IMR-90 (cell line): ENCODE measurements around the gene C9orf152. TPM values are rescaled to one million over a fixed set of nuclear protein-coding genes. Genes with fewer than 3 reads are reported as not detected.
"Not testable (repeated sequence)": the region's sequence is repeated elsewhere in the genome, so short reads cannot be mapped to it uniquely, and the experiment has no call there.

Experiments
- ATAC-seq: fragments of 200-7000 bp; cut with Tn5 transposase; 2 replicates; pipeline ENCODE4 v1.9.1; 2020; ENCODE audit warnings: low read depth, mild to moderate bottlenecking, moderate library complexity
- BruUV-seq: library from RNA; stranded (reverse); fragments of 400-500 nt; replicated peaks from 2 replicates; lab custom pipeline; 2021; lab: Mats Ljungman, UMichigan
- CTCF ChIA-PET: fragments of 300-600 bp; formaldehyde crosslinking; extraction: SDS; loops from one replicate; lab custom pipeline; 2021; ENCODE audit warnings: antibody characterized with exemption; lab: Yijun Ruan, JAX
- POLR2A ChIA-PET: fragments of 300-600 bp; sonication (Branson Sonifier 250); formaldehyde crosslinking; loops from one replicate; lab custom pipeline; 2022; ENCODE audit warnings: antibody characterized with exemption; ENCODE audit not compliant: unreplicated experiment; lab: Charles Lee
- DNase-seq: peaks from one replicate; pipeline ENCODE4 v3.0.0; 2013
- H2AFZ ChIP-seq: replicated peaks from 2 replicates; pipeline ENCODE3; 2013; ENCODE audit warnings: low read length, mild to moderate bottlenecking; ENCODE audit not compliant: poor library complexity
- H2AK5ac ChIP-seq: 2 replicates; pipeline ENCODE4 v1.6.1; 2013; ENCODE audit warnings: low read depth, low read length, inconsistent platforms
- H2AK9ac ChIP-seq: replicated peaks from 2 replicates; pipeline ENCODE3; 2013; ENCODE audit warnings: mild to moderate bottlenecking, low read depth, low read length, moderate library complexity; ENCODE audit not compliant: poor library complexity
- H2BK120ac ChIP-seq: 2 replicates; pipeline ENCODE4 v1.6.1; 2013; ENCODE audit warnings: low read depth, low read length, inconsistent platforms
- H2BK15ac ChIP-seq: 3 replicates; pipeline ENCODE4 v1.6.1; 2013; ENCODE audit warnings: low read depth, low read length, inconsistent platforms
- H2BK20ac ChIP-seq: 2 replicates; pipeline ENCODE4 v1.6.1; 2013; ENCODE audit warnings: low read depth, mild to moderate bottlenecking, inconsistent platforms, low read length, moderate library complexity
- H2BK5ac ChIP-seq: 2 replicates; pipeline ENCODE4 v1.6.1; 2013; ENCODE audit warnings: mild to moderate bottlenecking, low read depth, low read length, inconsistent platforms; ENCODE audit not compliant: poor library complexity, severe bottlenecking
- H3K14ac ChIP-seq: replicated peaks from 2 replicates; pipeline ENCODE4 v1.6.1; 2013; ENCODE audit warnings: low read depth, low read length, inconsistent platforms
- H3K18ac ChIP-seq: 2 replicates; pipeline ENCODE4 v1.6.1; 2013; ENCODE audit warnings: low read depth, low read length, control low read depth
- H3K23ac ChIP-seq: 2 replicates; pipeline ENCODE4 v1.6.1; 2013; ENCODE audit warnings: low read depth, low read length, inconsistent platforms
- H3K27ac ChIP-seq: 2 replicates; pipeline ENCODE4 v1.5.1; 2013; ENCODE audit warnings: mild to moderate bottlenecking, control low read depth, low read length; ENCODE audit not compliant: insufficient read depth
- H3K27me3 ChIP-seq: 2 replicates; pipeline ENCODE4 v1.6.1; 2013; ENCODE audit warnings: low read length; ENCODE audit not compliant: control insufficient read depth, insufficient read depth
- H3K36me3 ChIP-seq: 2 replicates; pipeline ENCODE4 v1.6.1; 2013; ENCODE audit warnings: low read length, mixed read lengths; ENCODE audit not compliant: control insufficient read depth, insufficient read depth
- H3K4ac ChIP-seq: 2 replicates; pipeline ENCODE4 v1.6.1; 2013; ENCODE audit warnings: low read depth, low read length, inconsistent platforms
- H3K4me1 ChIP-seq: 2 replicates; pipeline ENCODE4 v1.6.1; 2013; ENCODE audit warnings: low read length, mixed read lengths; ENCODE audit not compliant: control insufficient read depth, insufficient read depth
- H3K4me2 ChIP-seq: 2 replicates; pipeline ENCODE4 v1.6.1; 2013; ENCODE audit warnings: low read depth, mild to moderate bottlenecking, control low read depth, low read length, moderate library complexity
- H3K4me3 ChIP-seq: 2 replicates; pipeline ENCODE4 v1.5.1; 2013; ENCODE audit warnings: low read depth, mild to moderate bottlenecking, control low read depth, low read length, moderate library complexity; ENCODE audit not compliant: insufficient read depth
- H3K56ac ChIP-seq: 2 replicates; pipeline ENCODE4 v1.6.1; 2013; ENCODE audit warnings: low read length, inconsistent platforms; ENCODE audit not compliant: insufficient read depth; ENCODE audit errors: extremely low read depth
- H3K79me1 ChIP-seq, 2 experiments: 2 replicates each; pipeline ENCODE4 v1.6.1; 2013; ENCODE audit warnings: low read length in 2 of 2, inconsistent platforms in 1 of 2, low read depth in 1 of 2
- H3K9ac ChIP-seq: 2 replicates; pipeline ENCODE4 v1.6.1; 2013; ENCODE audit warnings: low read depth, low read length, control low read depth
- H3K9me1 ChIP-seq: 2 replicates; pipeline ENCODE4 v1.6.1; 2013; ENCODE audit warnings: low read length, inconsistent platforms; ENCODE audit not compliant: insufficient read depth
- H3K9me3 ChIP-seq: 2 replicates; pipeline ENCODE4 v1.6.1; 2013; ENCODE audit warnings: low read length; ENCODE audit not compliant: control insufficient read depth, insufficient read depth
- H4K20me1 ChIP-seq: 2 replicates; pipeline ENCODE4 v1.6.1; 2013; ENCODE audit warnings: low read length, inconsistent platforms; ENCODE audit not compliant: insufficient read depth
- H4K5ac ChIP-seq: 2 replicates; pipeline ENCODE4 v1.6.1; 2013; ENCODE audit warnings: mild to moderate bottlenecking, low read depth, low read length, control low read depth
- H4K8ac ChIP-seq, 2 experiments: 2 replicates each; pipeline ENCODE4 v1.6.1; 2013; ENCODE audit warnings: low read depth in 2 of 2, low read length in 2 of 2, control low read depth in 1 of 2, inconsistent platforms in 1 of 2
- H4K91ac ChIP-seq: 2 replicates; pipeline ENCODE4 v1.6.1; 2013; ENCODE audit warnings: low read depth, low read length, inconsistent platforms; ENCODE audit not compliant: insufficient read depth
- WGBS, 2 experiments: methylation state at CpG; one replicate each; pipeline versions ENCODE4 v1.1.5 to v1.1.7; 2013; ENCODE audit warnings: missing lambda C conversion rate in 2 of 2; ENCODE audit not compliant: insufficient read length in 1 of 2; ENCODE audit errors: extremely low coverage in 2 of 2; 5-methylcytosine and 5-hydroxymethylcytosine counted together
- dilution Hi-C: fragments of 300-500 bp; cut with HindIII; formaldehyde crosslinking; loops from one replicate; pipeline ENCODE4 v1.14.3; 2018; ENCODE audit warnings: low sequenced_read_pairs; ENCODE audit not compliant: unreplicated experiment
- in situ Hi-C: fragments of 300-500 bp; cut with MboI; formaldehyde crosslinking; loops from 3 replicates; pipeline ENCODE4 v1.14.3; 2019; ENCODE audit warnings: low sequenced_read_pairs, inconsistent platforms, mixed read lengths
- intact Hi-C: fragments of 100-400 bp; cut with micrococcal nuclease; formaldehyde crosslinking; loops from 2 replicates; pipeline ENCODE4 v1.10.0; 2022
- polyA plus RNA-seq, 3 experiments: library from polyadenylated mRNA; depleted of rRNA; stranded (reverse); fragments of >200 nt; gene quantifications; 2 replicates each; pipeline ENCODE4 v1.2.3, GENCODE V29; 2012; ENCODE audit warnings: low replicate concordance in 1 of 3
- total RNA-seq: library from RNA; depleted of rRNA; stranded (reverse); fragments of >200 nt; gene quantifications from 2 replicates; pipeline ENCODE4 v1.2.3, GENCODE V29; 2012

The C9orf152 gene
- total and polyA plus RNA-seq, 2 of the 4 experiments (the other 2 are of a cell fraction) = not detected

DNA sequence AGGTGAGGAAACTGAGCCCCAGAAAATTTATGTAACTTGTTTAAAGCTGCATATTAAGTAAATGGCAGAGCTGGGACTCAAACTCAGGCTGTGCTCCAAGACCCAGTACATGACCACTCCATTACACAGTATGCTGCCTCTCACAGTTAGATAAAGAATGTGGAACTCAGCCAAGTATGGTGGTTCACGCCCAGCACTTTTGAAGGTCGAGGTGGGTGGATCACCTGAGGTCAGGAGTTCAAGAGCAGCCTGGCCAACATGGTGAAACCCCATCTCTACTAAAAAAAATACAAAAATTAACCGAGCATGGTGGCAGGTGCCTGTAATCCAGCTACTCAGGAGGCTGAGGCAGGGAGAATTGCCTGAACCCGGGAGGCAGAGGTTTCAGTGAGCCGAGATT lies 2.3 kb downstream of the C9orf152 start:
- H3K9me3 ChIP-seq, H3K9ac ChIP-seq, ATAC-seq, CTCF ChIA-PET, H3K56ac ChIP-seq, H3K4ac ChIP-seq, BruUV-seq, H4K91ac ChIP-seq, H2AK5ac ChIP-seq, intact Hi-C loops, in situ Hi-C loops, H4K20me1 ChIP-seq, H2AK9ac ChIP-seq, H3K4me2 ChIP-seq, H3K9me1 ChIP-seq, H4K8ac ChIP-seq, H4K5ac ChIP-seq, H3K79me1 ChIP-seq, H3K4me1 ChIP-seq, dilution Hi-C loops, H2BK20ac ChIP-seq, H2BK15ac ChIP-seq, H3K27ac ChIP-seq, H3K23ac ChIP-seq, H3K4me3 ChIP-seq, DNase-seq, H3K14ac ChIP-seq, POLR2A ChIA-PET, H2BK120ac ChIP-seq, H2AFZ ChIP-seq, H3K18ac ChIP-seq, H2BK5ac ChIP-seq, H3K36me3 ChIP-seq: not testable (repeated sequence)
- 70% methylated on average over 2 of the region's 5 CpGs; no CpG with 5 or more reads in 1 of the 2 experiments for WGBS, 2 experiments
- peaks cover 39% of the 10 kb centered on the region for H3K27me3 ChIP-seq
